NCI-H510A (cell line): ENCODE measurements around the gene NR6A1.

Experiments used
- DNase-seq: peaks from one replicate; lab custom pipeline; 2025; lab: John Stamatoyannopoulos, UW

NR6A1 gene

DNA sequence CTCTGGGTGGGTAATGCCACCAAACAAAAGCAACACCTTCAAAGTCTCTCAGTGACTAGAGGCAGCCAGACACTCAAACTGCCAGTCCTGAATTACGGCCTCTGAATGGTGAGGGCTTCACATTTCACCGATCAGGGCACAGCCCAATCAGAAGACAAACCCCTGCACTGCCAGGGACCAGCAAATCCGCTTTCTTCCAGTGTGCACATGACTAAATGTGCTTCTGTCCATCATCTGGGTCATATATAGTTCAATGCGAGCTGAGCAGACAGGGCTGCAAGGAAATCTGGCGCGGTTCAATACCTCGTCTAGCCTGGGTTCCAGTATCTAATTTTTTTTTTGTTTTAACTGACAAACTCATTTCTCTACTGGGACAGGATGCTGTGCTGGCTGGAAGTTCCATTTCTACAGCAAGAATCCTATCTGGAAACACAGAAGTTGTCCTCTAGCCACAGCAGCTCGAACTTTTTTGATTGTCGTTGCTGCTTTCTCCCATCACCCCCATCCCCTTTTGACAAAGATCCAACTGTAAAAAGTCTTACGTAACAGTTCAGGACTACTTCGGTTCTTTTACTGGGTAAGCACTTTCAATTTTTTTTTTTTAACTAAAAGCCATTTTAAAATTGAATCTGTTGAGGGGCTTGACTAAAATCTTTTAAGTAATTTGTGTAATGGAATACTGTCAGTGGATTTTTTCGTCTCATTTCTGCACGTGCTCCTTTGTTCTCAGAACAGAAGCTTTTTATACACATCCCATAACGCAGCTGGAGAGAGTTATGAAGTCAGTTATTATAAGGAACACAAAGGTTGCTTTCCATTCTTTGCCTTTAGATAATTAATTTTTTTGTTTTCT, 112.7 kb downstream of the NR6A1 start:
- peak; percentile 93 for DNase-seq

DNA sequence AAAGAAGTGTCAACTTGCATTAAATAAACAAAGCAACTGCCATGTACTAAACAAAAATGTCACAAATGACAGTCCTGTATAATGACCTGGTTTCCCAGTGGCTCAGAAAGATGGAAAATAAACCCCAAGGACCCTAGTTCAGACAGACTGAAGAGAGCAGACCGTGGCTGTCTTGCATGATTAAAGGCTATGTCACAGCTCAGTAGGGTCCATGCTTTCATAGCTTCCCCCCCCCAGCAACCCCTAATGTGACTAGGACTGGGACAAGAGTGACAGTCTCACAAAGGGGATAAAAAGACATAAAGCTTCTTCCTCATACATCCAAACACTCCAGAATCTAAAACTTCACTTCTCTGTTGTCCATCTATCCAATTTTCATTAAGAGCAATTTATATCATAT, 113.6 kb downstream of the NR6A1 start:
- DNase-seq, result no peak

DNA sequence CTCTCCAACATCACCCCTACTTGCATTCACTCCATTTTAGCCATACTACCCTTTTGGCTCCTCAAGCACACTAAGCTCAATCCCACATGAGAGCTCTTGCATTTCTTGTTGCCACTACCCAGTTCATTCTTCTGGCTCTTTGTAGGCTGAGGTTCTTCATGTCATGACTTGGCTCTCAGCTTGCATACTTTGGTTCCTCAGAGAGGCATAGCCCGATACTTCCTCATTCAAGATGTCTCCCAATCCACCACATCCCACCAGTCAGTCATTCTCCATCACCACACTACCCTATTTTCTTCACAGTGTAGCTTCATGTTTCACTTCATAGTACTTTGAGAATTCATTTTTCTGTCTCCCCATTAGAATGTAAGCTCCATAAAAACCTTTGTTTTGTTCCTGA, 116.7 kb downstream of the NR6A1 start:
- no peak for DNase-seq

DNA sequence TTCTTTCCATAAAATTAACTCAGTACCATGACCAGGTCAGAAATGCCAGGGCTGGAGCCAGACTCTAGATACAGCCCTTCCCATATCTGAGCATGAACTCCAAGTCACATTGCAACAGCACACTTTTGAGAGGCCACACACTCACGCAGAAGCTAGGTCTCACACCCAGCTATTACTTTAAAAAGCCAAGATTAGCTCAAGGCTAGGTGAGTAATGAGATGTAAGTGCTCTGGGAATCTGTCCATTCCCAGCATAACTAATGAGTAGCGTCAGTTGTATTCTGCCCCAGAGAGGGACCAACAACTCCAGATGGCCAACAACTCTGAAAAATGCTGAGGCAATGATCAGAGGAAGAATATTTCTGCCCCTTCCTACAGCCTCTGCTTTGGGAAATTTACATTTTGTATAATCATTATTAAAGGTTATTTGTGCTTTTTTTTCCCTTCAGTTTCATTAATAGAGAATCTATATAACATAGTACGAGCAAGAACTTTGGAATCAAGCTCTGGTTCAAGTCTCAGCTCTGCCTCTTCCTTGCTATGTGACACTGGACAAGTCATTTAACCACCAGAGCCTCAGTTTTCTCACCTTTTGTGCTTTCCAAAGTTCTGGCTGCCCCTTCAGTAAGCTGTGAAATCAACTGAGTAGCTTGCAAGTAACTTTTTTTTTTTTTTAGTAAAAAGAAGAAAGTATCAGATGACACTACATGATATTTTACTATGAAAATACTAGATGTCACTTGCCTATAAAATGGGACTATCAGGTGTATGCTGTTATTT, 118.3 kb downstream of the NR6A1 start:
- DNase-seq, result no peak

DNA sequence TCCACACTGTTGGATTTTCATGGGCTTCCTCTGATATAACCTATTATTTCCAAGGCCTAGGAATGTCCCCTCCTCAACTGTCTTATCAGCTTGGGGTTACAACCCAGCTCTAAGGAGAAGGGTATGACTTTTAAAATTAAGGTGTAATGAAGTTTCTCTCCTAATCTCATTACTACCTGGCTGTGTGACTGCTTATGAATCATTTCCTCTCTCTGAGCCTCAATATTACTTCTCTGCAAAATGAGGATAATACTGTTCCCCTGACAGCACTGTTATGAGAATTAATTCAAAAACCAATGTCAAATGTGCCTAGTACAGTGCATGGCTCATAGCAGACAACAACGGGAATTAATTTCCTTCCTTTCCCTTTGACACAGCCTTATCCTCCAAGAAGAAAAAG, 118.9 kb downstream of the NR6A1 start:
- DNase-seq, result no peak

DNA sequence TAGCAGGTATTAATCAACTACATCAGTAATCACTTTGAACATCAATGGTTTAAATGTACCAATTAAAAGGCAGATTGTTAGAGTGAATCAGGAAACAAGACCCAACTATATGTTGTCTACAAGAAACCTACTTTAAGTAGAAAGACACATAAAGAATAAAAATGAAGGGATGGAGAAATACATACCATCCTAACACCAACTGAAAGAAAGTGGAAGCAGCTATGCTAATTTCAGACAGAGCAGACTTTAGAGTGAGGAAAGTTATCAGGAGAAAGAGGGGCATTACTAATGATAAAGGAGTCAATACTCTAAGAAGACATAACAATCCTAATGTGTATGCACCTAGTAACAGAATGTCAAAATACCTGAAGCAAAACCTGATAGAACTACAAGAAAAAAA, 125.8 kb downstream of the NR6A1 start:
- DNase-seq, result no peak

DNA sequence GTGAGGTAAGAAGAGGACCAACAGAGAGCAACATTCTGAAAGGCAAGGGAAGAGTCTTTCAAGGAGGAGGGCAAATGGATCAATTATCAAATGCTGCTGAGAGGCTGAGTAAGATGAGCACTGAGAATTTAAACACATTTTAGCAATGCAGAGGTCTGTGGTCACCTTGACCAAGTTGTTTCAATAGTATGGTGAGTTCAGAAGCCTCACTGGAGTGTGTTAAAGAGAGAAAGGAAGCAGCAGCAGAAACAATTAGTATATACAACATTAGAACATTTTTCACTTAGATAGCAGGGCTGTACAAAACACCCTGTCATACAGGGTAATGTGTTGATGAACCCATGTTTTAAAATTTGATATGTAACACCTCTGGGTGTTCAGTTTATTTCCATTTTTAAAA, 131.5 kb downstream of the NR6A1 start:
- DNase-seq, result no peak

DNA sequence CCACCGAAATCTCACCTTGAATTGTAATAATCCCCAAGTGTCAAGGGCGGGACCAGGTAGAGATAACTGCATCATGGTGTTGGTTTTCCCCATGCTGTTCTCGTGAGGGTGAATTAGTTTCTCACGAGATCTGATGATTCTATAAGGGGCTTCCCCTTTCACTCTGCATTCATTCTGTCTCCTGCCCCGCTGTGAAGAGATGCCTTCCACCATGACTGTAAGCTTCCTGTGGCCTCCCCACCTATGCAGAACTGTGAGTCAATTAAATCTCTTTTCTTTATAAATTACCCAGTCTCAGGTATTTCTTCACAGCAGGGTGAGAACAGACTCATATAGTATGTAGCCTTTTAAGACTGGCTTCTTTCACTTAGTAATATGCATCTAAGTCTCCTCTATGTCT, 135.8 kb downstream of the NR6A1 start:
- no peak for DNase-seq

DNA sequence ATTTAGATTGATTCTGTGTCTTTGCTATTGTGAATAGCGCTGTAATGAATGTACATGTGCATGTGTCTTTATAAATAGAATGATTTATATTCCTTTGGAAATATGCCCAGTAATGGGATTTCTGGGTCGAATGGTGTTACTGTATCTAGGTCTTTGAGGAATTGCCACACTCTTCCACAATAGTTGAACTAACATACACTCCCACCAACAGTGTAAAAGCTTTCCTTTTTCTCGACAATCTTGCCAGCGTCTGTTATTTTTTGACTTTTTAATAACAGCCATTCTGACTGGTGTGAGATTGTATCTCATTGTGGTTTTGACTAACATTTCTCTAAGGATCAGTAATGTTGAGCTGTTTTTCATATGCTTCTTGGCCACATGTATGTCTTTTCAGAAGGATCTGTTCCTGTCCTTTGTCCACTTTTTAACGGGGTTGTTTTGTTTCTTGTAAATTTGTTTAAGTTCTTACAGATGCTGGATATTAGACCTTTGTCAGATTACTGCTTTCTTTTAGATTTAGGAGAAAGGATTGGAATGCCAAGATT, 139.0 kb downstream of the NR6A1 start:
- DNase-seq, result no peak

DNA sequence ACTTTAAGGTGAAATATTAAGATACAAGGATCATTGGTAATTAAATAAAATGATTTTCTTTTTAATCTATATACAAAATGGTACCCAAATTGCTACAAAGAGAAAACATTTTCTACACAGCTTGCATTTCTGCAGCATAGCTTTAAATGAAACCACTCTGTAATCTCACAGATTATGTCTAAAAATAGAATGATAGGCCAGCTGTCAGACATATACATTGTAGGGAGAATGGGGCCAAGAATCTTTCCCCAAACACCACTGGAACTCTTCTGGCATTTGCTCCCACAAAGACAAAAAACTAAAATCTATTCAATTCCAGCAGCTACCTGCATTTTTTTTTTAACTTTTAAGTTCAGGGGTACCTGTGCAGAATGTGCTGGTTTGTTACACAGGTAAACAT, 139.8 kb downstream of the NR6A1 start:
- no peak for DNase-seq

DNA sequence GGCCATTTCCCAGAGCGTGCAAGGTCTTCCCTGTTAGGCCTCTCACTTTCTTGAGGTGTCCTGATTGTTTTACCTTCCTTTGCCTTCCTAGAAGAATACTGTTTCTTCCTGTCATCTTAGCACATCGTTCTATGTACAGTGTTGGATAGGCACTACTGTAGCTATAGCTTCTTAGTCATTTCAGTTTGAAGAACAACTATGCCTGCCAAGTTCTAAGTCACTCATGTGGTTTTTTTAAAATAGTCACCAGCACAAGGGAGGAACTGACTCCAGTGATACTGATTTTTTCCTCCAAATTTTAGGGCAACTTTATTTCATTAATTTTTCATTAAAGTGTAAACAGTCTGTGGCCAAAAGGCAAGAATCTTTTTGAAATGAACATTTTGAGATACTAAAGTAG, 141.5 kb downstream of the NR6A1 start:
- DNase-seq, result no peak

DNA sequence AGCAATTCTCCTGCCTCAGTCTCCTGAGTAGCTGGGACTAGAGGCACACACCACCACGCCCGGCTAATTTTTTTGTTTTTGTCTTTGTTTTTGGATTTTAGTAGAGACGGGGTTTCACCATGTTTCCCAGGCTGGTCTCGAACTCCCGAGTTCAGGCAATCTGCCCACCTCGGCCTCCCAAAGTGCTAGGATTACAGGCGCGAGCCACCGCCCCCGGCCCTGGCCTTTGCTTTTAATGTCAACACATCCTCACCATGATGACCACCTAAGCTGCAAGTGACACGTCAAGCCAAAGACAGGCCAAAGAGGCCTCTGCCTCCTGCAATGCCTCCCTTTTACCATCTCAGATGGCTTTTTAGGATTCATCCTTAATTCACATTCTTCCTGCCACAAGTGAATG, 142.4 kb downstream of the NR6A1 start:
- no peak for DNase-seq

DNA sequence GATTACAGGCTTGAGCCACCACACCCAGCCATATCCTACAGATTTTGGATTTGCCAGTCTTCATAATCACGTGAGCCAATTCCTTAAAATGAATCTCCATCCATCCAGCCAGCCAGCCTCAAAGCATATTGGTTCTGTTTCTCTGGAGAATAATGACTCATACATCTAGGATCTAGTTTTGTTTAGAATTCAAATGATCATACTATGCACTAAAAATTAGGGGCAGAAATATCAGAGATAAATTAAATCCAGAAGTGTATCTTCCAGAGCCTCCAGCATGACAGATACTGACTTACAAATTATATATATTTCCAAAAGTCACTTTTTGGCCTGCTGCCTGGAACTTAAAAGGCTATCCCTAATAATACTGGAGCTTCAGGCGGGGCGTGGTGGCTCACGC, 144.8 kb downstream of the NR6A1 start:
- DNase-seq, result no peak

DNA sequence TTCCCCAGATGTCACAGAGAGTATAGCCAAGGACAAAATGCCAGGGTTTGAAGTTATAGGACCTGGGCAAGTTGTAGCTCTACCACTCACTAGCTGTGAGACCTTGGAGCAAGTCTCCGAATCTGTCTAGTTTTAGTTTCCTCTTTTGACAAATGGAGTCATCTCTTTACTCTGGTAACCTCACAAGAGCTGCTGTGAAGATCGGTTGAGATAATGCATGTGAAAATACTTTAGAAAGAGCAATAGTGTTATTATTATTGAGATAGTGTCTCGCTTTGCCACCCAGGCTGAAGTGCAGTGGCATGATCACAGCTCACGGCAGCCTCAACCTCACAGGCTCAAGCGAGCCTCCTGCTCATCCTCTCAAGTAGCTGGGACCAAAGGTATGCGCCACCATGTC, 146.0 kb downstream of the NR6A1 start:
- DNase-seq, result no peak

DNA sequence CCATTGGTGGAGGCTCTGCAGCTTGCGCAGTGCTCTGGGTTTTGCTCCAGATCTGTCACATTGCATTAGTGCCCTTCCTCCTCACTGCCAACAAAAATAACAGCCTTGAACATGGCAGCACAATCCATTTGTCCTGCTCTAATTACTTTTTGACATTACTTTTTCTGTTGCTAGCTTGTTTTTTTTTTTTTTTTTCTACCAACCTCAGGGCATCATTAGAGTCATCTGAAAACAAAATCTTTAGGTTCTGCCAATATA, 146.4 kb downstream of the NR6A1 start:
- no peak for DNase-seq

DNA sequence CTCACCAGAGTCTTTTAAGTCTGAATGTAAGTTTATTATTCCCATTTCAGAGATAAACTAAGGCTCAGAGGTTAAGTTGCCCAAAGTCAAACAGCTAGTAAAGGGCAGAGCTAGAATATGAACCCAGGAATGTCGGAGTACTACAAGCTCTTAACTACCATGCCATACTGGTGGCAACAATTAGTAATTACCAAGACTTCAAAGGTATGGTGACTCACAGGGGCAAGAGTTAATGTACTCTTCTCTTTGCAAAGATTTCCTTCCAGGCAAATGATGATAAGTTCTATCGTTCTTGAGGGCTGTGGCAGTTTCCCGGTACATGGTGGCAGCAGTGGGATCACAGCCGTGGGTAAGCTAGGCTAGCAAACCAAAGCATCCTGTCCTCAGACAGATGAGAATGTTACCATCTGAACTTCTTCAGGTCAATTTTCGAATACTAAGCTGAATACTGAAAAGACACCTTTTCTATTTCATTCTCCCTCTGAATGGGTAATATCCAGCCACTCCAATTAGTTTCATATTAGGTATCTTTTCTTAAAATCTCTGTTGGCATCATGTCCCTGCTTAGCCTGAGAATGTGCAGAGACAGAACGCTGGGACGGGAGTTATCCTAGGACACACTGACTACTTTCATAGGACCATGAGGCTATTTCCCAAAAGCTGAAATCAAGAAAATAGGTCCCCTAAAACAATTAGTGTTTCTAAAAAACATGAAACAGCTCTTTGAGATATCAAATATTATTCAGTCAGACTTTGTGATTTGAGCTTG, 147.0 kb downstream of the NR6A1 start:
- DNase-seq, result no peak

DNA sequence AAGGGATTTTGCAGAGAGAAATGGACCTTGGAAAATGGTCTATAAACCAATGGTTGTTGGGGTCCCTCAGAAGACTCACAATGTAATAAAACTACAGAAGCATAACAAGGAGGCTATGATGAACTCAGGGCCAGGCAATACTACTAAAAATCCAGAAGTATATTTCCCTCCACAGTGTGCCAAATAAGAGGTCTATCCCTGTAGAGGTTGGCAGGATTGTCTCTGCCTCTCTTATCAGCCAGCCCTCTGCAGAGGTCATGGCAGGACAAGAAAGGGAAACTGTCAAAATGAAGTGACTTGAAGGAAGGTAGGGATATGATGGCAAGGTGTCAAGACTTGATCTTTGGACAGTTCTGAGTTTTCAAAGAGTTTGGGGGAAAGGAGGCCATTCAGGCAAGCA, 148.2 kb downstream of the NR6A1 start:
- no peak for DNase-seq

DNA sequence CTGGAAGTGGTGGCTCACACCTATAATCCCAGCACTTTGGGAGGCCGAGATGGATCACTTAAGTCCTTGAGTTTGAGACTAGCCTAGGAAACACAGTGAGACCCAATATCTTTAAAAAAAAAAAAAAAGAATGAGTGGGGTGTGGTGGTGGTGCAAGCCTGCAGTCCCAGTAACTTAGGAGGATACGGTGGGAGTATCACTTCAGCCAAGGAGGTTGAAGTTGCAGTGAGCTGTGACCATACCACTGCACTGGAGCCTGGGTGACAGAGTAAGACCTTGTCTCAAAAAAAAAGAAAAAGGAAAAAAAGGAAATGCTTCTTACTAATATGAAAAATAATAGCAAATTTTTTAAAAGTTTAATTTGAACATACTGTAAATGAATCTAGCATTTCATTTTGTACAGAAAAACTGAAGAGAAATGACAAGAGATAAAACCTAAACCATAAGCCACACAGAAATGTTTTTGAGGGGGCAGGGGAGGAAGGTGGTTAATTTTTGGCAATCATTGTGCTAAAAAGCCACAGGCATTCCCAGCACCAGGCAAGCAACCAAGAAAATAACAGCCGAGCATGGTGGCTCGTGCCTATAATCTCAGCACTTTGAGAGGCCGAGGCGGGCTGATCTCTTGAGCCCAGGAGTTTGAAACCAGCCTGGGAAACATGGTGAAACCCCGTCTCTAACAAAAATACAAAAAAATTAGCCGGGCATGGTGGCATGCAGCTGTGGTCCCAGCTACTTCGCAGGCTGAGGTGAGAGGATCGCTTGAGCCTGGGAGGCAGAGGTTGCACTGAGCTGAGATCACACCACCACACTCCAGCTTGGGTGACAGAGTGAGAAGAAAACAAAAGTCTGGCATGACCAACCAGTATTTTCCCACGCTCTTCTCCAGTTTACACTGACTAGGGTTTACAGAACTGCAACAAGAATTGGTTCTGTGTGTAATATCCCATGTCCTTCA, 149.5 kb downstream of the NR6A1 start:
- no peak for DNase-seq

DNA sequence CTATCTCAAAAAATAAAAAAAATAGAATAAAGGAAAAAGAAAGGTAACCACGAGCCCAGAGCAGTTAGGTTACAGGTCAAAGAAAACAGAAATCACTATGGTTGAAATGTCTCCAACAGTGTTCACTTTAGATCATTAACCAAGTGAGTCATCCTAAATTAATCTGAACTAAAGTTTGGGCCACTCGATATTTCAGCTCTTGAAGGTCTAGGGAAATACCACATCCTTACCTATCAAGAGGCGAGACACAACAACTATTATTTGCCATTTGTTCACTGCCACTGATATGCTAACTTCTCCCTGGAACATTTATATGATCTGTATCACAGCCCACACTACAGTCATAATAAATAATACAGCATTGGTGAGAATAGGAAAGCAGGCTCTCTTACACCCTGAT, 152.6 kb downstream of the NR6A1 start:
- DNase-seq, result no peak

DNA sequence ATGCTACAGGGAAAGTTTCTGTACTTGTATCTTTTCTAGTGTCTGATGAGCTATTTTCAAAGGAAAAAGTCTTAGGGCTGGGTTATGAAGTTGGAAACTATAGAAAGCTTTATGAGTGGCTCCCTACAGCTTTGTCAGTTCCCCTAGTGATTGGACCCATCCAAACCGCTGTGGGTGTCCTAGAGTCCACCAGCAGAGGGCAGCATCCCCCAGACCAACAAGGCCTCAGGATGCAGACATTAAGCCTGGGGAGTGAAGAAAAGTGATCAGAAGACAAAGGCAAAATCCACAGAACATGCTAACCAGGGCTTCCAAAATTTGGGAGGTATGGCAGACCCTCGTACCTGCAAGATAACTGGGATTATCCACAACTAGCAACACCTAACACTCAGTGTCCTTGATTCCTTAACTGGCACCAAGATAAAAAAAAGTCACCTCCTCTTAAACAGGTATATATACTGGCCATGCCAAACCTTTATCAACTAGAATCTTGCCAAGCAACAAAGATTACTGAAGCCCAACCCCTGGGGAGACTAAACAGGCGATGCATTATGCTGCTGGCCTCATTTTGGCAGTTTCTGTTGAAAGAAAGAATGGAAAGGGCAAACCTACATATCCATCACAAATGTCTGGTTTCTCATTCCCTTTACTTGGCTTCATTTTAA, 153.5 kb downstream of the NR6A1 start:
- peak; percentile 13 for DNase-seq

DNA sequence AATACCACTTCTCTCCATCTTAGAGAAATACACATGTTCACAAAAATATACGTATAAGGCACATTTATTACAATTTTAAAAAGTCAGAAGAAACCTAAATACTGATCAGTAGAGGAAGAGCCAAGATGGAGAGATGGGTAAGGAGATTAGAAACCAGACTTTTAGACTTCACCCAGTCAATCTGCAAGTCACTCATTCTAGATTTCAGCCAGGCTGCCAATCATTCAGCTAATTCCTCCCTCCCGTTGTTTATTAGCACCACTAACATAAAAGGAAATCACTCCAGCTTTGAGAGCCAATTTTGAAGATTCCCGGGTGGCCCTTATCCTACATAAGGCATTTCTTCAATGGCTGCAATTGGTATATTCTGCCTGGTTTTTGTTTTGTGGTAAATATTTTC, 154.2 kb downstream of the NR6A1 start:
- DNase-seq, result no peak
